T-helper 1 cell treated with Interleukin-12 subunit alpha and Interleukin-12 subunit beta and Interleukin-4 antibody, amounts not matched to agents 30 μg/mL and 1 μg/mL, for 36 hours (primary cell): ENCODE results near the gene HES7.

ENCODE experiments used
- H3K27ac Mint-ChIP-seq: one replicate; pipeline ENCODE4 v1.8.0; 2021; ENCODE audit warnings: mild to moderate bottlenecking, mixed read lengths
- H3K27me3 Mint-ChIP-seq: one replicate; pipeline ENCODE4 v1.8.0; 2021; ENCODE audit warnings: low read depth, mixed read lengths
- H3K36me3 Mint-ChIP-seq: one replicate; pipeline ENCODE4 v1.8.0; 2021; ENCODE audit warnings: low read depth, mixed read lengths
- H3K4me1 Mint-ChIP-seq: one replicate; pipeline ENCODE4 v1.8.0; 2021; ENCODE audit warnings: low read depth, mixed read lengths
- H3K4me3 Mint-ChIP-seq: one replicate; pipeline ENCODE4 v1.8.0; 2021; ENCODE audit warnings: mild to moderate bottlenecking, moderate library complexity, mixed read lengths
- H3K9me3 Mint-ChIP-seq: one replicate; pipeline ENCODE4 v1.8.0; 2021; ENCODE audit warnings: mixed read lengths

HES7 gene

GRCh38 chr17:8141045-8141444, 17.1 kb upstream of the HES7 start:
- peak overlapping the region; percentile 16 for H3K27ac Mint-ChIP-seq
- H3K27me3 Mint-ChIP-seq: peaks cover 4% of the 10 kb centered on the region
- H3K9me3 Mint-ChIP-seq: no peaks in the 10 kb centered on the region
- H3K4me3 Mint-ChIP-seq: no peak overlapping the region
- peaks cover 32% of the 10 kb centered on the region for H3K36me3 Mint-ChIP-seq
- H3K4me1 Mint-ChIP-seq: peaks cover 2% of the 10 kb centered on the region

GRCh38 chr17:8140065-8141029, 16.4 kb upstream of the HES7 start:
- no peak overlapping the region for H3K27ac Mint-ChIP-seq
- no peaks in the 10 kb centered on the region for H3K9me3 Mint-ChIP-seq
- H3K4me3 Mint-ChIP-seq: no peak overlapping the region
- H3K36me3 Mint-ChIP-seq: peaks cover 25% of the 10 kb centered on the region
- peaks cover 4% of the 10 kb centered on the region for H3K27me3 Mint-ChIP-seq
- H3K4me1 Mint-ChIP-seq: peaks cover 2% of the 10 kb centered on the region

GRCh38 chr17:8138672-8139371, 14.9 kb upstream of the HES7 start:
- no peaks in the 10 kb centered on the region for H3K9me3 Mint-ChIP-seq
- H3K36me3 Mint-ChIP-seq: peaks cover 20% of the 10 kb centered on the region
- no peak overlapping the region for H3K27ac Mint-ChIP-seq
- no peak overlapping the region for H3K4me3 Mint-ChIP-seq
- H3K4me1 Mint-ChIP-seq: peaks cover 2% of the 10 kb centered on the region
- peaks cover 4% of the 10 kb centered on the region for H3K27me3 Mint-ChIP-seq

- peaks cover 2% of the 10 kb centered on the region for H3K4me1 Mint-ChIP-seq
- H3K36me3 Mint-ChIP-seq: peaks cover 17% of the 10 kb centered on the region
- H3K27ac Mint-ChIP-seq: no peak overlapping the region
- no peak overlapping the region for H3K4me3 Mint-ChIP-seq
- H3K9me3 Mint-ChIP-seq: no peaks in the 10 kb centered on the region
- H3K27me3 Mint-ChIP-seq: peaks cover 4% of the 10 kb centered on the region
Measured at GRCh38 chr17:8138374-8138671, 14.4 kb upstream of the HES7 start.

GRCh38 chr17:8137645-8138373, 13.9 kb upstream of the HES7 start:
- Mint-ChIP-seq H3K27me3 (peaks cover 4% of the 10 kb centered on the region), H3K9me3 (no peaks in the 10 kb centered on the region), H3K36me3 (peaks cover 17% of the 10 kb centered on the region), H3K4me1 (peaks cover 2% of the 10 kb centered on the region), H3K4me3 (no peak overlapping the region), H3K27ac (no peak overlapping the region)

GRCh38 chr17:8133941-8134340, 10.0 kb upstream of the HES7 start:
- no peak overlapping the region for H3K27ac Mint-ChIP-seq
- H3K9me3 Mint-ChIP-seq: no peaks in the 10 kb centered on the region
- H3K36me3 Mint-ChIP-seq: no peaks in the 10 kb centered on the region
- H3K4me3 Mint-ChIP-seq: no peak overlapping the region
- H3K4me1 Mint-ChIP-seq: peaks cover 4% of the 10 kb centered on the region
- H3K27me3 Mint-ChIP-seq: peaks cover 14% of the 10 kb centered on the region

- Mint-ChIP-seq H3K27me3 (peaks cover 14% of the 10 kb centered on the region), H3K27ac (no peak overlapping the region), H3K9me3 (no peaks in the 10 kb centered on the region)
Measured at GRCh38 chr17:8133399-8133798, 9.5 kb upstream of the HES7 start.

GRCh38 chr17:8131844-8132441, 8.0 kb upstream of the HES7 start:
- Mint-ChIP-seq H3K4me1 (peaks cover 8% of the 10 kb centered on the region), H3K36me3 (no peaks in the 10 kb centered on the region), H3K4me3 (no peak overlapping the region), H3K9me3 (no peaks in the 10 kb centered on the region), H3K27ac (no peak overlapping the region), H3K27me3 (peaks cover 18% of the 10 kb centered on the region)

More at GRCh38 chr17:8133399-8133798, 9.5 kb upstream of the HES7 start:
- Mint-ChIP-seq H3K4me3 (no peak overlapping the region), H3K4me1 (peaks cover 4% of the 10 kb centered on the region), H3K36me3 (no peaks in the 10 kb centered on the region)

- H3K9me3 Mint-ChIP-seq: no peaks in the 10 kb centered on the region
- no peak overlapping the region for H3K4me3 Mint-ChIP-seq
- H3K36me3 Mint-ChIP-seq: peaks cover 6% of the 10 kb centered on the region
- H3K27ac Mint-ChIP-seq: peak overlapping the region; percentile 14
- peaks cover 31% of the 10 kb centered on the region for H3K4me1 Mint-ChIP-seq
- H3K27me3 Mint-ChIP-seq: peaks cover 41% of the 10 kb centered on the region
Measured at GRCh38 chr17:8128125-8128784, 4.3 kb upstream of the HES7 start.

- H3K36me3 Mint-ChIP-seq: peaks cover 6% of the 10 kb centered on the region
- peaks cover 45% of the 10 kb centered on the region for H3K27me3 Mint-ChIP-seq
- peak overlapping the region; percentile 96 for H3K4me3 Mint-ChIP-seq
- H3K4me1 Mint-ChIP-seq: peaks cover 36% of the 10 kb centered on the region
- no peaks in the 10 kb centered on the region for H3K9me3 Mint-ChIP-seq
- peak overlapping the region; percentile 90 for H3K27ac Mint-ChIP-seq
Measured at GRCh38 chr17:8126491-8127066, 2.7 kb upstream of the HES7 start.

GRCh38 chr17:8125947-8126490, 2.1 kb upstream of the HES7 start:
- Mint-ChIP-seq H3K27me3 (peaks cover 47% of the 10 kb centered on the region), H3K9me3 (no peaks in the 10 kb centered on the region), H3K4me3 (peak overlapping the region; percentile 92), H3K4me1 (peaks cover 38% of the 10 kb centered on the region), H3K36me3 (peaks cover 6% of the 10 kb centered on the region), H3K27ac (peak overlapping the region; percentile 80)

- Mint-ChIP-seq H3K36me3 (peaks cover 7% of the 10 kb centered on the region), H3K4me3 (peak overlapping the region; percentile 92), H3K27me3 (peaks cover 53% of the 10 kb centered on the region), H3K9me3 (no peaks in the 10 kb centered on the region), H3K27ac (peak overlapping the region; percentile 80), H3K4me1 (peaks cover 45% of the 10 kb centered on the region)
Measured at GRCh38 chr17:8125154-8125946, 1.4 kb upstream of the HES7 start.
